H9 (cell line): ENCODE data around the gene MYOM1. TPM values are rescaled to one million over a fixed set of nuclear protein-coding genes. Genes with fewer than 3 reads are reported as not detected.

Source experiments
- DNase-seq: peaks from one replicate; pipeline ENCODE4 v3.0.0-alpha.2; 2017
- H2AFZ ChIP-seq: one replicate; pipeline ENCODE4 v1.6.1; 2013; ENCODE audit warnings: mild to moderate bottlenecking, low read length, control low read depth, moderate library complexity
- H2AK5ac ChIP-seq: 2 replicates; pipeline ENCODE4 v1.6.1; 2013; ENCODE audit warnings: low read length, control low read depth, mixed read lengths; ENCODE audit not compliant: insufficient read length
- H2BK120ac ChIP-seq: one replicate; pipeline ENCODE4 v1.6.1; 2013; ENCODE audit warnings: low read depth, mild to moderate bottlenecking, low read length, control low read depth, inconsistent platforms; ENCODE audit not compliant: poor library complexity, severe bottlenecking
- H2BK12ac ChIP-seq: 2 replicates; pipeline ENCODE4 v1.6.1; 2013; ENCODE audit warnings: low read length, control low read depth, mixed read lengths, low read depth; ENCODE audit not compliant: insufficient read length
- H2BK15ac ChIP-seq: 2 replicates; pipeline ENCODE4 v1.6.1; 2013; ENCODE audit warnings: low read depth, low read length, control low read depth
- H2BK20ac ChIP-seq: one replicate; pipeline ENCODE4 v1.6.1; 2013; ENCODE audit warnings: low read depth, mild to moderate bottlenecking, low read length, control low read depth, inconsistent platforms; ENCODE audit not compliant: poor library complexity, severe bottlenecking
- H2BK5ac ChIP-seq: 2 replicates; pipeline ENCODE4 v1.6.1; 2013; ENCODE audit warnings: low read length, control low read depth, mixed read lengths; ENCODE audit not compliant: insufficient read length
- H3K14ac ChIP-seq: 2 replicates; pipeline ENCODE4 v1.6.1; 2013; ENCODE audit warnings: low read length, control low read depth; ENCODE audit not compliant: insufficient read depth
- H3K18ac ChIP-seq: 2 replicates; pipeline ENCODE4 v1.6.1; 2013; ENCODE audit warnings: low read depth, mild to moderate bottlenecking, mixed read lengths, low read length, control low read depth; ENCODE audit not compliant: insufficient read length
- H3K23ac ChIP-seq: 2 replicates; pipeline ENCODE4 v1.6.1; 2013; ENCODE audit warnings: low read length, control low read depth, mixed read lengths, low read depth; ENCODE audit not compliant: insufficient read length
- H3K23me2 ChIP-seq: 2 replicates; pipeline ENCODE4 v1.6.1; 2013; ENCODE audit warnings: low read depth, mild to moderate bottlenecking, mixed read lengths, low read length, control low read depth; ENCODE audit not compliant: insufficient read length, poor library complexity, severe bottlenecking
- H3K27ac ChIP-seq: 2 replicates; pipeline ENCODE4 v1.5.1; 2013; ENCODE audit warnings: low read length, control low read depth, mixed read lengths, low read depth; ENCODE audit not compliant: insufficient read length
- H3K27me3 ChIP-seq: 2 replicates; pipeline ENCODE4 v1.6.1; 2013; ENCODE audit warnings: low read length, control low read depth, inconsistent platforms; ENCODE audit not compliant: insufficient read depth
- H3K4ac ChIP-seq: 2 replicates; pipeline ENCODE4 v1.6.1; 2013; ENCODE audit warnings: low read depth, mild to moderate bottlenecking, control low read depth, inconsistent platforms, low read length, moderate library complexity
- H3K4me1 ChIP-seq: 2 replicates; pipeline ENCODE4 v1.6.1; 2013; ENCODE audit warnings: low read length, control low read depth, inconsistent platforms; ENCODE audit not compliant: insufficient read depth
- H3K4me2 ChIP-seq: 2 replicates; pipeline ENCODE4 v1.6.1; 2013; ENCODE audit warnings: low read length, control low read depth, mixed read lengths; ENCODE audit not compliant: insufficient read length, insufficient read depth
- H3K56ac ChIP-seq: 2 replicates; pipeline ENCODE4 v1.6.1; 2013; ENCODE audit warnings: low read depth, mild to moderate bottlenecking, mixed read lengths, low read length, control low read depth; ENCODE audit not compliant: insufficient read length
- H3K79me1 ChIP-seq: 2 replicates; pipeline ENCODE4 v1.6.1; 2013; ENCODE audit warnings: low read depth, mild to moderate bottlenecking, moderate library complexity, low read length, control low read depth, inconsistent platforms; ENCODE audit not compliant: insufficient read depth, poor library complexity, severe bottlenecking
- H3K79me2 ChIP-seq: 2 replicates; pipeline ENCODE4 v1.6.1; 2013; ENCODE audit warnings: low read length, control low read depth, inconsistent platforms; ENCODE audit not compliant: insufficient read depth
- H3K9ac ChIP-seq: 2 replicates; pipeline ENCODE4 v1.6.1; 2013; ENCODE audit warnings: low read length, control low read depth, mixed read lengths; ENCODE audit not compliant: insufficient read length; ENCODE audit errors: extremely low read depth
- H3K9me3 ChIP-seq: one replicate; pipeline ENCODE4 v1.6.1; 2013; ENCODE audit warnings: low read depth, low read length, inconsistent platforms; ENCODE audit not compliant: control insufficient read depth
- H3T11ph ChIP-seq: one replicate; pipeline ENCODE4 v1.6.1; 2013; ENCODE audit warnings: mild to moderate bottlenecking, low read length, control low read depth, inconsistent platforms
- H4K20me1 ChIP-seq: one replicate; pipeline ENCODE4 v1.6.1; 2013; ENCODE audit not compliant: control insufficient read depth, insufficient read length, insufficient read depth
- H4K5ac ChIP-seq: 2 replicates; pipeline ENCODE4 v1.6.1; 2013; ENCODE audit warnings: low read depth, mild to moderate bottlenecking, mixed read lengths, low read length, control low read depth; ENCODE audit not compliant: insufficient read length
- H4K8ac ChIP-seq: replicated peaks from 2 replicates; pipeline ENCODE4 v1.6.1; 2013; ENCODE audit warnings: low read length, control low read depth, mixed read lengths, low read depth; ENCODE audit not compliant: insufficient read length
- H4K91ac ChIP-seq: 2 replicates; pipeline ENCODE4 v1.6.1; 2013; ENCODE audit warnings: low read depth, mild to moderate bottlenecking, moderate library complexity, mixed read lengths, low read length, control low read depth; ENCODE audit not compliant: insufficient read length
- H3K27ac Mint-ChIP-seq, 3 experiments: 2 replicates in 2 of 3; 3 replicates in 1 of 3; pipeline ENCODE4 v1.8.0; 2020 to 2021; ENCODE audit warnings: mixed read lengths in 3 of 3, mild to moderate bottlenecking in 1 of 3, moderate library complexity in 1 of 3
- H3K27me3 Mint-ChIP-seq: 2 replicates; pipeline ENCODE4 v1.8.0; 2021; ENCODE audit warnings: low read depth, mild to moderate bottlenecking, moderate library complexity, mixed read lengths
- H3K36me3 Mint-ChIP-seq, 3 experiments: 2 replicates in 2 of 3; 3 replicates in 1 of 3; pipeline ENCODE4 v1.8.0; 2020 to 2021; ENCODE audit warnings: low read depth in 3 of 3, mixed read lengths in 3 of 3; ENCODE audit not compliant: insufficient read depth in 1 of 3
- H3K4me1 Mint-ChIP-seq, 2 experiments: 2 replicates each; pipeline ENCODE4 v1.8.0; 2020; ENCODE audit warnings: mixed read lengths in 2 of 2
- H3K4me3 Mint-ChIP-seq, 2 experiments: 2 replicates in 1 of 2; 3 replicates in 1 of 2; pipeline ENCODE4 v1.8.0; 2020 to 2021; ENCODE audit warnings: mild to moderate bottlenecking in 2 of 2, mixed read lengths in 2 of 2, moderate library complexity in 1 of 2
- H3K9me3 Mint-ChIP-seq, 2 experiments: 2 replicates in 1 of 2; 3 replicates in 1 of 2; pipeline ENCODE4 v1.8.0; 2020; ENCODE audit warnings: mild to moderate bottlenecking in 2 of 2, mixed read lengths in 2 of 2, moderate library complexity in 1 of 2
- CTCF ChIP-seq: fragments of 200-600 bp; sonication (generic); conservative IDR thresholded peaks from 3 replicates; pipeline ENCODE4 v1.8.0; 2021; ENCODE audit warnings: antibody characterized with exemption, mild to moderate bottlenecking
- WGBS: extraction: QIAGEN DNeasy Blood & Tissue Kit; methylation state at CpG from one replicate; pipeline ENCODE4 v1.1.7; 2013; ENCODE audit warnings: missing lambda C conversion rate, low lambda C conversion rate, mixed read lengths; ENCODE audit not compliant: insufficient read length; ENCODE audit errors: extremely low coverage; 5-methylcytosine and 5-hydroxymethylcytosine counted together
- total RNA-seq: library from RNA; stranded (reverse); gene quantifications from 2 replicates; pipeline ENCODE4 v1.2.1, GENCODE V29; 2021

Gene MYOM1
- total RNA-seq, 1 experiment from 2014 or later = 0.17 TPM

DNA sequence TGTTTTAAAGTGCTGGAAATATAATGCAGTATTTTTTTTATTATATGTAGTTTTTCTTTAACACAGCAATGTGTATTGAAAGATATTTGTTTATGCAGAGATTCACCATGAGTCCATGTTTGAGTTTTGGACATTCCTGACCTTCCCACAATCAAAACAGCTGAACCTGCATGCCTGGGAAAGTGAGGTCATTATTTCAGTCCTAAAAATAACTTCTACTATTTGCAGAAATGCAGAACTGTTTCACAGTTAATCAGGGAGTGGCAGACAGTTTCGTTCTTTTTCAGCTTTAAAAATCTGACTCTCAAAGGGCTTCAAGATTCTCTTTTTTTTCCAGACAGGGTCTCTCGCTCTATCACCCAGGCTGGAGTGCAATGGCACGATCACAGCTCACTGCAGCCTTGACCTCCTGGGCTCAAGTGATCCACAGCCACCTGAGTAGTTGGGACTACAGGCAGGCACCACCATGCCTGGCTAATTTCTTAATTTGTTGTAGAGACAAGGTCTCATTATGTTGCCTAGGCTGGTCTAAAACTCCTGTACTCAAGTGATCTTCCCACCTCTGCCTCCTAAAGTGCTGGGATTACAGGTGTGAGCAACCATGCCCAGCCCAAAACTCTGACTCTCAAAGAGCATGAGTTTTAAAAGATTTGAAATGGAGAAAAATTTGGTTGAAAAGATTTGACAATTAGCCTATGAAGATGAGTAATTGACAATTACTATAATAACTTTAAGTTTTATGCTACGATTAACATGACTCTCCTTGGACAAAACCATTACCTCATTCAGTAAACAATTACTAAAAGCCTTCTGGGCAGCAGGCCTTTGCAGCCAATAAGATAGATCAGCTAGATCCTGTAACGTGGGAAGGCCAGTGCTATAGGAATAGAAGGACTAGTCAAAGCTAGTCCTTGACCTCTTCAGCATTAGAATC, 37.2 kb upstream of the MYOM1 start:
- Histone ChIP-seq H2BK12ac (no peak overlapping the region), H4K8ac (no peak overlapping the region), H3K23me2 (no peaks in the 10 kb centered on the region), H2AK5ac (no peak overlapping the region), H2AFZ (no peak overlapping the region), H2BK120ac (no peak overlapping the region), H3K14ac (no peak overlapping the region), H3K9me3 (no peaks in the 10 kb centered on the region), H3T11ph (no peak overlapping the region), H2BK20ac (no peak overlapping the region), H3K56ac (no peak overlapping the region), H3K9ac (no peak overlapping the region), H3K4me2 (no peak overlapping the region), H2BK15ac (no peak overlapping the region), H4K20me1 (no peaks in the 10 kb centered on the region), H3K18ac (no peak overlapping the region), H3K27ac (no peak overlapping the region), H2BK5ac (no peak overlapping the region), H3K4ac (no peak overlapping the region), H4K5ac (no peak overlapping the region), H3K79me2 (no peaks in the 10 kb centered on the region), H3K27me3 (no peaks in the 10 kb centered on the region), H3K23ac (no peak overlapping the region), H4K91ac (no peak overlapping the region), H3K4me1 (no peaks in the 10 kb centered on the region), H3K79me1 (no peaks in the 10 kb centered on the region)
- H3K27me3 Mint-ChIP-seq = no peaks in the 10 kb centered on the region
- peak overlapping the region in 2 of 3 experiments; percentile 58 to 69; a peak in 4 of 7 replicates for H3K27ac Mint-ChIP-seq
- H3K4me1 Mint-ChIP-seq = peaks cover 23 to 35% of the 10 kb centered on the region in 2 experiments
- no CpG with 5 or more reads among the region's 5 CpGs for WGBS
- no peak for TF ChIP-seq CTCF
- no peak for DNase-seq
- H3K4me3 Mint-ChIP-seq = no peak overlapping the region
- H3K9me3 Mint-ChIP-seq = no peaks in the 10 kb centered on the region; a peak in 2 of 5 replicates
- H3K36me3 Mint-ChIP-seq = peaks cover 34 to 50% (median 50%) of the 10 kb centered on the region in 3 experiments
